A673 (cell line): ENCODE results near the gene MSS51. TPM values are rescaled to one million over a fixed set of nuclear protein-coding genes. Genes with fewer than 3 reads are reported as not detected.

Experiments used
- BruUV-seq: library from RNA; stranded (reverse); fragments of 400-500 nt; replicated peaks from 2 replicates; lab custom pipeline; 2021; lab: Mats Ljungman, UMichigan
- CTCF ChIA-PET: fragments of 300-600 bp; sonication (Branson Sonifier 250); formaldehyde crosslinking; loops from one replicate; lab custom pipeline; 2022; ENCODE audit warnings: antibody characterized with exemption; lab: Charles Lee
- POLR2A ChIA-PET: fragments of 300-600 bp; sonication (Branson Sonifier 250); formaldehyde crosslinking; loops from one replicate; lab custom pipeline; 2022; ENCODE audit warnings: antibody characterized with exemption; ENCODE audit not compliant: low non-redundant PET; lab: Charles Lee
- DNase-seq: peaks from one replicate; pipeline ENCODE4 v3.0.0-alpha.2; 2015; ENCODE audit warnings: low spot score
- H3K27ac ChIP-seq: fragments of 200-600 bp; sonication (generic); 2 replicates; pipeline ENCODE4 v1.5.1; 2016; ENCODE audit warnings: mixed run types, low read depth, mild to moderate bottlenecking, mixed read lengths, antibody characterized with exemption, low read length; ENCODE audit not compliant: poor library complexity, severe bottlenecking
- H3K27me3 ChIP-seq: fragments of 200-600 bp; sonication (generic); replicated peaks from 2 replicates; pipeline ENCODE4 v1.6.1; 2017; ENCODE audit warnings: mixed run types, low read depth, mild to moderate bottlenecking, mixed read lengths, antibody characterized with exemption, low read length; ENCODE audit not compliant: insufficient read depth, poor library complexity
- H3K36me3 ChIP-seq: fragments of 200-600 bp; sonication (generic); 2 replicates; pipeline ENCODE4 v1.6.1; 2016; ENCODE audit warnings: mixed run types, mild to moderate bottlenecking, mixed read lengths, antibody characterized with exemption, low read length; ENCODE audit not compliant: insufficient read depth, poor library complexity, severe bottlenecking
- H3K4me1 ChIP-seq: fragments of 200-600 bp; sonication (generic); 2 replicates; pipeline ENCODE4 v1.6.1; 2017; ENCODE audit warnings: mixed run types, mild to moderate bottlenecking, mixed read lengths, antibody characterized with exemption, low read length; ENCODE audit not compliant: insufficient read depth, poor library complexity, severe bottlenecking
- H3K4me3 ChIP-seq: fragments of 200-600 bp; sonication (generic); 2 replicates; pipeline ENCODE4 v1.5.1; 2016; ENCODE audit warnings: low read depth, mixed run types, mild to moderate bottlenecking, mixed read lengths, low read length; ENCODE audit not compliant: poor library complexity, severe bottlenecking
- H3K9me3 ChIP-seq: fragments of 200-600 bp; sonication (generic); 2 replicates; pipeline ENCODE4 v1.6.1; 2016; ENCODE audit warnings: mixed run types, low read depth, mild to moderate bottlenecking, mixed read lengths, antibody characterized with exemption, low read length; ENCODE audit not compliant: poor library complexity, severe bottlenecking
- EZH2 ChIP-seq: fragments of 200-600 bp; sonication (generic); IDR thresholded peaks from 2 replicates; pipeline ENCODE4 v1.6.1; 2017; ENCODE audit warnings: borderline replicate concordance, low read depth, mild to moderate bottlenecking, mixed read lengths, antibody characterized with exemption, low read length; ENCODE audit not compliant: poor library complexity, severe bottlenecking
- intact Hi-C: fragments of 100-400 bp; cut with micrococcal nuclease; formaldehyde crosslinking; loops from one replicate; pipeline ENCODE4 v1.10.0; 2022; ENCODE audit not compliant: unreplicated experiment
- total RNA-seq: library from RNA; stranded (reverse); gene quantifications from 2 replicates; pipeline ENCODE4 v1.2.3, GENCODE V29; 2021
- TF ChIP-seq, protein P1 (sequence below): fragments of 300-800, 200-600 bp; sonication (generic); conservative IDR thresholded peaks from 2 replicates; pipeline ENCODE4 v1.5.1; 2017; ENCODE audit warnings: low read depth, mild to moderate bottlenecking, antibody characterized with exemption, low read length, moderate library complexity, mixed read lengths

MSS51 gene
- total RNA-seq, 1 experiment from 2014 or later: 4.0 TPM

DNA sequence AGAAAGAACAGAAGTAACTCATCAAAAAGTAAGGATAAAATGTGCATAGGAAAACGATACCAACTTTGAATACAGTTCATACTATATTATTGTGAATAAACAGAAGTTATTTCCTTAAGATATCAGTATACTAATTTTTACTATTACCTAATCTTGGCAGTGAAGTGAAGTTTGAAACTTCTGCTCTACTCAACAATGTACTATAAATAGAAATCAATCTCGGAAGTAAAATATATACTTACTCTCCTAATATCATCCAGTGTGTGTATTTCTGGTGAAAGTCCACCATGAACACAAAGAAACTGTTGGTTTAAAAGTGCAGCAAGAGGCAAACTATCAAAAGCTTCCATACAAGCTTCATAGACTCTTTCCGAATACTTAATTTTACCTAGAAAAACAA, 37.9 kb upstream of the MSS51 start:
- Histone ChIP-seq H3K4me1 (no peaks in the 10 kb centered on the region), H3K36me3 (peaks cover 79% of the 10 kb centered on the region), H3K9me3 (no peaks in the 10 kb centered on the region), H3K27ac (no peak overlapping the region), H3K27me3 (no peaks in the 10 kb centered on the region), H3K4me3 (no peak overlapping the region)
- no TSS peak for BruUV-seq
- intact Hi-C loops: no loop called here
- TF ChIP-seq, protein P1, sequence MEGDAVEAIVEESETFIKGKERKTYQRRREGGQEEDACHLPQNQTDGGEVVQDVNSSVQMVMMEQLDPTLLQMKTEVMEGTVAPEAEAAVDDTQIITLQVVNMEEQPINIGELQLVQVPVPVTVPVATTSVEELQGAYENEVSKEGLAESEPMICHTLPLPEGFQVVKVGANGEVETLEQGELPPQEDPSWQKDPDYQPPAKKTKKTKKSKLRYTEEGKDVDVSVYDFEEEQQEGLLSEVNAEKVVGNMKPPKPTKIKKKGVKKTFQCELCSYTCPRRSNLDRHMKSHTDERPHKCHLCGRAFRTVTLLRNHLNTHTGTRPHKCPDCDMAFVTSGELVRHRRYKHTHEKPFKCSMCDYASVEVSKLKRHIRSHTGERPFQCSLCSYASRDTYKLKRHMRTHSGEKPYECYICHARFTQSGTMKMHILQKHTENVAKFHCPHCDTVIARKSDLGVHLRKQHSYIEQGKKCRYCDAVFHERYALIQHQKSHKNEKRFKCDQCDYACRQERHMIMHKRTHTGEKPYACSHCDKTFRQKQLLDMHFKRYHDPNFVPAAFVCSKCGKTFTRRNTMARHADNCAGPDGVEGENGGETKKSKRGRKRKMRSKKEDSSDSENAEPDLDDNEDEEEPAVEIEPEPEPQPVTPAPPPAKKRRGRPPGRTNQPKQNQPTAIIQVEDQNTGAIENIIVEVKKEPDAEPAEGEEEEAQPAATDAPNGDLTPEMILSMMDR: no peak
- no peak for TF ChIP-seq EZH2
- ChIA-PET CTCF (no interaction called here), POLR2A (no interaction called here)
- DNase-seq: no peak

- POLR2A ChIA-PET: no interaction called here
- CTCF ChIA-PET: no interaction called here
- no peaks in the 10 kb centered on the region for H3K27me3 ChIP-seq
- H3K4me1 ChIP-seq: no peaks in the 10 kb centered on the region
- peaks cover 71% of the 10 kb centered on the region for H3K36me3 ChIP-seq
- BruUV-seq: no TSS peak
- DNase-seq: no peak
- H3K9me3 ChIP-seq: no peaks in the 10 kb centered on the region
- intact Hi-C loops: no loop called here
- H3K27ac ChIP-seq: no peak overlapping the region
- no peak overlapping the region for H3K4me3 ChIP-seq
- TF ChIP-seq EZH2: no peak
- TF ChIP-seq, protein P1: no peak
Measured at GRCh38 chr10:73469579-73469978, 36.2 kb upstream of the MSS51 start.

DNA sequence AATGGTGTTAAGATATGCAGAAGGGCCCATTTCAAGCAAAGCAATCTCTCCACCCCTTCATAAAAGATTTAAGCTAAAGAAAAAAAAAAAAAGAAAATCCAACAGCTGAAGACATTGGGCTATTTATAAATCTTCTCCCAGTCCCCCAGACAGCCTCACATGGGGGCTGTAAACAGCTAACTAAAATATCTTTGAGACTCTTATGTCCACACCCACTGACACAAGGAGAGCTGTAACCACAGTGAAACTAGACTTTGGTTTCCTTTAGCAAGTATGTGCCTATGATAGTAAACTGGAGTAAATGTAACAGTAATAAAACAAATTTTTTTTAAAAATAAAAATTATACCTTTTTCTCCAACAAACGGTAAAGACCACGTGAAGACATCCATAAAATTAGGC, 33.8 kb upstream of the MSS51 start:
- ChIA-PET CTCF (no interaction called here), POLR2A (no interaction called here)
- no peaks in the 10 kb centered on the region for H3K27me3 ChIP-seq
- peaks cover 59% of the 10 kb centered on the region for H3K36me3 ChIP-seq
- no TSS peak for BruUV-seq
- no peak for DNase-seq
- no peaks in the 10 kb centered on the region for H3K9me3 ChIP-seq
- TF ChIP-seq, protein P1: no peak
- no peak for TF ChIP-seq EZH2
- intact Hi-C loops: no loop called here
- H3K4me3 ChIP-seq: no peak overlapping the region
- no peak overlapping the region for H3K27ac ChIP-seq
- H3K4me1 ChIP-seq: no peaks in the 10 kb centered on the region
